ENCODE data around the gene SLC4A5. TPM values are rescaled to one million over a fixed set of nuclear protein-coding genes. Genes with fewer than 3 reads are reported as not detected.
A peak's percentile ranks its signal among the peaks of the same experiment; 100 is the strongest.

The SLC4A5 gene
- polyA plus RNA-seq, 1 of the 3 experiments (the other 2 are of a cell fraction): 0.25 TPM

- TF ChIP-seq, protein P1, sequence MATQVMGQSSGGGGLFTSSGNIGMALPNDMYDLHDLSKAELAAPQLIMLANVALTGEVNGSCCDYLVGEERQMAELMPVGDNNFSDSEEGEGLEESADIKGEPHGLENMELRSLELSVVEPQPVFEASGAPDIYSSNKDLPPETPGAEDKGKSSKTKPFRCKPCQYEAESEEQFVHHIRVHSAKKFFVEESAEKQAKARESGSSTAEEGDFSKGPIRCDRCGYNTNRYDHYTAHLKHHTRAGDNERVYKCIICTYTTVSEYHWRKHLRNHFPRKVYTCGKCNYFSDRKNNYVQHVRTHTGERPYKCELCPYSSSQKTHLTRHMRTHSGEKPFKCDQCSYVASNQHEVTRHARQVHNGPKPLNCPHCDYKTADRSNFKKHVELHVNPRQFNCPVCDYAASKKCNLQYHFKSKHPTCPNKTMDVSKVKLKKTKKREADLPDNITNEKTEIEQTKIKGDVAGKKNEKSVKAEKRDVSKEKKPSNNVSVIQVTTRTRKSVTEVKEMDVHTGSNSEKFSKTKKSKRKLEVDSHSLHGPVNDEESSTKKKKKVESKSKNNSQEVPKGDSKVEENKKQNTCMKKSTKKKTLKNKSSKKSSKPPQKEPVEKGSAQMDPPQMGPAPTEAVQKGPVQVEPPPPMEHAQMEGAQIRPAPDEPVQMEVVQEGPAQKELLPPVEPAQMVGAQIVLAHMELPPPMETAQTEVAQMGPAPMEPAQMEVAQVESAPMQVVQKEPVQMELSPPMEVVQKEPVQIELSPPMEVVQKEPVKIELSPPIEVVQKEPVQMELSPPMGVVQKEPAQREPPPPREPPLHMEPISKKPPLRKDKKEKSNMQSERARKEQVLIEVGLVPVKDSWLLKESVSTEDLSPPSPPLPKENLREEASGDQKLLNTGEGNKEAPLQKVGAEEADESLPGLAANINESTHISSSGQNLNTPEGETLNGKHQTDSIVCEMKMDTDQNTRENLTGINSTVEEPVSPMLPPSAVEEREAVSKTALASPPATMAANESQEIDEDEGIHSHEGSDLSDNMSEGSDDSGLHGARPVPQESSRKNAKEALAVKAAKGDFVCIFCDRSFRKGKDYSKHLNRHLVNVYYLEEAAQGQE (IDR thresholded peaks at IDR 0.05; ENCODE audit: low read depth, low read length): no peak
- TF ChIP-seq SIN3A (IDR thresholded peaks at IDR 0.05; ENCODE audit: borderline replicate concordance, low read depth, low read length) (no peak), PBX3 (IDR thresholded peaks at IDR 0.05) (no peak)
Measured at GRCh38 chr2:74199275-74199701, 143.9 kb downstream of the SLC4A5 start (continued).

DNA sequence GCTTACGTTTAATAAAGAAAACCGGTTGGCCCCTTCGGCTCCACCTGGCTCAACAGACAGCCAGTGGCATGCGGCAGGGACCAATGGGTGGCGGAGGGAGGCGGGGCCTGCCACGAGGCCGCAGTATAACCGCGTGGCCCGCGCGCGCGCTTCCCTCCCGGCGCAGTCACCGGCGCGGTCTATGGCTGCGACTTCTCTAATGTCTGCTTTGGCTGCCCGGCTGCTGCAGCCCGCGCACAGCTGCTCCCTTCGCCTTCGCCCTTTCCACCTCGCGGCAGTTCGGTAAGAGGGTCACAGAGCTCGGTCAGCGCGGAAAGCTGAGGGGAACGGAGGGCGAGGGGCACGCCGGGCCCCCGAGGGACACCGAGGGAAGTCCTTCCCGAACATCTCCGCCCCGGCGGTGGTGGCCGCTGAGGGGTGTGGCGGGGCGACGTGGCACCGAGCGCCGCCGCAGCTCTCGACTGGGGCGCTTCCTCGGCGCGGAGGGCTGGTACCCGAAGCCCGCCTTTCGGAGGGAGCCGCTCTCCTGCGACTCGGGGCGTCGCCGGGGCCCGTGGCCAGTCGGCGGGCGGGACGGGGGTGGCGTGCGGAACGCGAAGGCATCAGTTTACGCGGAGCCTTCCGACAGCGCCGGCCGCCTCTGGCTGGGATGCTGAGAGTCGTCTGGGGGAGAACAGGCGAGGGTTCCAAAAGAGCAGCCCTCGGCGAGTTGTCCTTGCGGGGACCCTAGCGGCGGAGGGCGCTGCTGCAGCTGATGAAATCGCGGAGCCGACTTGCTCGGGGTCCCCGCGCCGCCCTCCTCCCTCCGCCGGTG, 144.5 kb downstream of the SLC4A5 start, which contains the start of gene MTHFD2:
Gene MTHFD2, plus strand, starts transcription at position 155 of the 814 bp plus-strand sequence. Its CDS starts 27 bp downstream, at position 182.
- Histone ChIP-seq H3K9ac (peak within 1 kb of the TSS; percentile 99), H4K20me1 (ENCODE audit: insufficient read depth) (peaks cover 45% of the 10 kb centered on the region), H3K4me2 (peak within 1 kb of the TSS; percentile 99), H3K27me3 (ENCODE audit: insufficient read depth) (no peaks in the 10 kb centered on the region), H3K79me2 (ENCODE audit: insufficient read depth) (peaks cover 46% of the 10 kb centered on the region), H3K9me3 (no peaks in the 10 kb centered on the region), H3K4me3 (ENCODE audit: low read depth in 2 of 2, low read length in 1 of 2) (peak within 1 kb of the TSS; percentile 64 to 82), H2AFZ (ENCODE audit: low read depth) (peak within 1 kb of the TSS; percentile 80), H3K36me3 (replicated peaks in 1 of 2; ENCODE audit: control insufficient read depth in 1 of 2, insufficient read depth in 2 of 2, low read length in 1 of 2) (peaks cover 0 to 12% of the 10 kb centered on the region in 2 experiments), H3K27ac (ENCODE audit: low read depth in 2 of 2, low read length in 1 of 2) (peak within 1 kb of the TSS; percentile 86 to 97), H3K4me1 (ENCODE audit: control insufficient read depth in 1 of 2, insufficient read depth in 2 of 2, low read depth in 1 of 2, low read length in 1 of 2) (peaks cover 5 to 18% of the 10 kb centered on the region in 2 experiments; a peak in 3 of 4 replicates), H3K9me2 (no peaks in the 10 kb centered on the region), H3F3A (replicated peaks; ENCODE audit: insufficient read depth) (peaks cover 4% of the 10 kb centered on the region)
- peak; percentile 95 for DNase-seq
- 2% methylated on average over 23 of the region's 96 CpGs for WGBS (ENCODE audit: low lambda C conversion rate)
- ChIA-PET POLR2A (interaction anchor here (1.0 to 2.8 kb wide), 11 partner anchors 9 to 370 kb away, joined by 3 to 24 read pairs (median 5); partner anchors contain the start of genes MOB1A and STAMBP), CTCF (interaction anchor here (0.6 to 2.3 kb wide), 21 partner anchors 9 to 376 kb away, joined by 3 to 9 read pairs (median 3); partner anchors contain the start of genes BOLA3, MOB1A and STAMBP)
- TF ChIP-seq SIN3A (IDR thresholded peaks at IDR 0.05; ENCODE audit: borderline replicate concordance, low read depth, low read length): peak; percentile 77; the same call in 1 of the 2 replicates
- no peak for TF ChIP-seq FOXM1 (IDR thresholded peaks at IDR 0.05; ENCODE audit: low read depth)
- TF ChIP-seq ELF1 (IDR thresholded peaks at IDR 0.05): no peak
- TF ChIP-seq FOXJ3 (CRISPR knock-in tag; IDR thresholded peaks at IDR 0.05): no peak; the same call in 1 of the 2 replicates
- TF ChIP-seq USF1 (IDR thresholded peaks at IDR 0.05; ENCODE audit: borderline replicate concordance, low read depth): peak; percentile 72
- TF ChIP-seq FOSL2 (IDR thresholded peaks at IDR 0.05; ENCODE audit: borderline replicate concordance, low read depth): no peak
- peak; percentile 62 for TF ChIP-seq YY1 (IDR thresholded peaks at IDR 0.05; ENCODE audit: low read depth)
- TF ChIP-seq IRF3 (IDR thresholded peaks at IDR 0.05; ENCODE audit: low read depth, low read length): no peak; the same call in 1 of the 2 replicates
- TF ChIP-seq TCF12 (IDR thresholded peaks at IDR 0.05): 0 out of 2 replicates have a peak, but pooled peaks have one; percentile 7
- TF ChIP-seq, protein P2, sequence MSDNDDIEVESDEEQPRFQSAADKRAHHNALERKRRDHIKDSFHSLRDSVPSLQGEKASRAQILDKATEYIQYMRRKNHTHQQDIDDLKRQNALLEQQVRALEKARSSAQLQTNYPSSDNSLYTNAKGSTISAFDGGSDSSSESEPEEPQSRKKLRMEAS (IDR thresholded peaks at IDR 0.05; ENCODE audit: low read depth): peak; percentile 100
- TF ChIP-seq NFIC (IDR thresholded peaks at IDR 0.05; ENCODE audit: borderline replicate concordance): 0 out of 2 replicates have a peak, but pooled peaks have one; percentile 12
- TF ChIP-seq, protein P3, sequence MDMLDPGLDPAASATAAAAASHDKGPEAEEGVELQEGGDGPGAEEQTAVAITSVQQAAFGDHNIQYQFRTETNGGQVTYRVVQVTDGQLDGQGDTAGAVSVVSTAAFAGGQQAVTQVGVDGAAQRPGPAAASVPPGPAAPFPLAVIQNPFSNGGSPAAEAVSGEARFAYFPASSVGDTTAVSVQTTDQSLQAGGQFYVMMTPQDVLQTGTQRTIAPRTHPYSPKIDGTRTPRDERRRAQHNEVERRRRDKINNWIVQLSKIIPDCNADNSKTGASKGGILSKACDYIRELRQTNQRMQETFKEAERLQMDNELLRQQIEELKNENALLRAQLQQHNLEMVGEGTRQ (IDR thresholded peaks at IDR 0.05; ENCODE audit: borderline replicate concordance, low read depth, low read length): peak; percentile 16; the same call in 1 of the 2 replicates
- no peak for TF ChIP-seq JUND (IDR thresholded peaks at IDR 0.05)
- no peak for TF ChIP-seq TEAD4 (IDR thresholded peaks at IDR 0.05; ENCODE audit: borderline replicate concordance, insufficient read depth)
- peak; percentile 73 for TF ChIP-seq CTCF (IDR thresholded peaks at IDR 0.05)
- TF ChIP-seq SMC3 (IDR thresholded peaks at IDR 0.05; ENCODE audit: low read depth, low read length): no peak; the same call in 1 of the 2 replicates
- TF ChIP-seq MEF2A (IDR thresholded peaks at IDR 0.05; ENCODE audit: borderline replicate concordance, low read depth): no peak
- TF ChIP-seq POLR2AphosphoS5 (IDR thresholded peaks at IDR 0.05; ENCODE audit: low read depth, low read length): peak; percentile 99
